GM18867 (cell line): Measurements from ENCODE around the gene OR5M3.

ENCODE experiments used
- ATAC-seq: cut with Tn5 transposase; IDR thresholded peaks from one replicate; pipeline ENCODE4 v1.9.1; 2021; ENCODE audit warnings: mild to moderate bottlenecking, moderate library complexity; ENCODE audit not compliant: unreplicated experiment

The OR5M3 gene

DNA sequence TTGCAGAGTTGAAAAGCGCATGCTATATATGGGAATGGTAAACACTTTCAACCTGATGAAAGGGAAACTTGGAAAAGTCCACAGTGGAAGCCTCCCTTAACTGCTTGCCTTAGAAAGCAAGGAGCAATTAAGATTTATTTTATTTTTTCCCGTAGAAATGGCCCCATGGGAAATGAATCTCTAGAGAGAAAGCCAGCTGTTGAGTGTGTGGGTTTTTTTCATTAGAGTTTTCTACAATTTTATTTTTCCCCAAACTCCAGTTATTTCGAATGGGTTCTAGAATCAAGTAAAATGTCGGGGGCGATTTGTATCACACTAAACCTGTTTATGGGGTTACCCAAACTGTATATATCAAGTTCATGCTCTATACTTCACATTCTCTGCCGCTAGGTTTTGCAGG, at the start of gene OR5M3:
OR5M3 (minus strand) TSS at position 101 of the 400 bp plus-strand sequence. CDS start 2,855 bp downstream, outside the sequence.
- no peak for ATAC-seq

DNA sequence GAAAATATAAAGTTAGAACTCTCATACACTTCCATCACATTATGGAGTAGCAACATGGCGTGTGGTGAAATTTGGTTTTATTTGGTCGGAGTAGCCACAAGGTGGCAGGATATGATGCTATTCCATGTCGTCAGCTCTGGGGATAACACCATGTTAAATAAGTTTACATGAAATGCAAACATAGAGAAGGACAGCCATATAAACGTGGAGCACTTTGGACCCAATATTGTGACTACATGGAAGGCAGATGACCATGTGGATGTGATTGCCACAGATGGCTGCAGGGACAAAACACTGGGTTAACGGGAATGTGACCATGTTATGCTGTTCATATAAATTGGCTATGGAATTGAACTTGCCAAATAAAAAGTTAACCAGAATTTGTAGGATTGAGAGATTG, 48.9 kb upstream of the OR5M3 start:
- ATAC-seq, result no peak

DNA sequence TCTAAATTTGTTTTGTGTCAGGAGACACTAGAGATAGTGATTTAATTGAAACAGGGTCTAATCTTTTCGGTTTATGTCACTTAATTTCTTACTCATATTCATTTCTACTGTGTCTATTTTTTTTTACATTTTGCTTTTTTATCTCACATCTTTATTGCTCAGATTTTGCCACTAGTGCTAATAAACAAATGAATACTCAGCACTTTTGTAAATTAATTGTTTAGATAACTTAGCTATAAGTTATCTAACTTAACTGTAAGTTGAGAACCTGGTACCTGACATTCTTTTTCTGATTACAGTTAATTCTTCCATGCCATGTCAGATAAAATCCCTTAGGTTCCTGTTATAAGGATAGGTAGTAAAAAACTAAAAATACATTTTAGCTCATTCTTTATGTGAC, 40.1 kb upstream of the OR5M3 start:
- no peak for ATAC-seq

DNA sequence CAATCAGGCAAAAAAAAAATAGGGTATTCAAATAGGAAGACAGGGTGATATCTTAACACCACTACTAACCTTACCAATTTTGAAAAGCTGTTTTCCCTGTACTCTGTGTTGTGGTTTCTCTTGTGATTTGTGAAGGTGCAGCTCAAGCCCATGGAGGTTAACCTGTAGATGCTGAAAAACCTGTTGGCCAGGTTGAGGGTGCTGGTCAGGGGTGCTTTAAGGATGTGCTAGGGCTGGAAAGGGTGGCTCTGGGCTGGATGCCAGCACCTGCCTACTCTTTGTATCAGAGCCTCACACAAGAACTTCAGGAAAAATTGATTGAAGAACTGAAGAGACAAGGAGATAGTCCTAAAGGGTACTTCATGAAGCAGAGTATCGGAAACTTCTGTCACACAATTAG, 36.3 kb upstream of the OR5M3 start:
- ATAC-seq, result no peak

DNA sequence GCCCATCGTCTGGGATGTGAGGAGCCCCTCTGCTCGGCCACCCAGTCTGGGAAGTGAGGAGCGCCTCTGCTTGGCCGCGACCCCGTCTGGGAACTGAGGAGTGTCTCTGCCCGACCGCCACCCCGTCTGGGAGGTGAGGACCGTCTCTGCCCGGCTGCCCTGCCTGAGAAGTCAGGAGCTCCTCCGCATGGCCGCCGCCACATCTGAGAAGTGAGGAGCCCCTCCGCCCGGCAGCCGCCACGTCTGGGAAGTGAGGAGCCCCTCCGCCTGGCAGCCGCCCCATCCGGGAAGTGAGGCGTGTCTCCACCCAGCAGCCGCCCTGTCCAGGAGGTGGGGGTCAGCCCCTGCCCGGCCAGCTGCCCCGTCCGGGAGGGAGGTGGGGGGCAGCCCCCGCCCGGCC, 23.9 kb upstream of the OR5M3 start:
- no peak for ATAC-seq

DNA sequence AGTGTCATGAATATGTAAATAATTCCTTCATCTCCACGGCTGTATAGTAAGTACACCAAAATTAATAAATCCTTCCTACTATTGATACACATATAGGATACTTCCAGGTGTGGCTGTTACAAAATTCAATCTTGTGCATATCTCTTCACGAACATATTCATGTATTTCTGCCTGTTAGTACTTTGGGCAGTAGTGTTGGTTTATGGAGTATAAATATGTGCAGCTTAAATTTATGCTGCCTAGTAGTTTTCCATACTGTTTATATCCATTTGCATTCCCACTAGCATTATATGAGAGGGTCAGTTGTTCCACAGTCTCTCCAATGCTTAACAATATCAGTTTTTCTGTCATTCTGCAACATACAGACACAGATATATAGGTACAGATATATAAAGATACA, 22.0 kb upstream of the OR5M3 start:
- ATAC-seq, result no peak

DNA sequence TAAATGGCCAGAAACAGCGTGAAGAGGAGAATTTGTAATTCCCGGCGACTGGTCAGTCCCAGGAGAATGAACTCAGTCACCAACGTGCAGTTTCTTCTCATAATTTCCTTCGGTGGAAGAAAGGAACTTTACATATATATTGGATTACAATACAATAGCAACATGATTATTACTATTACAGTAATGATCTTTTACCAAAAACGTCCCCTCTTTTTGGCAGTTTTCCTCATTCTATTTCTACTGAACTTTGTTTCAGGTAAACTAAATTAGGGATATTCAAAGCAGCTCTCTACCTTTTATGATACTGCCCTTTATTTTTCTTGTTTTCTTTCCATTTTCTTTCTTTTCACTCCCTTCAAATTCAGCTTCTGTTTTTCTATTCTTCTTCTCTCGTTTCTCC, 18.1 kb upstream of the OR5M3 start, which contains the start of gene OR5M8:
OR5M8 (minus strand) TSS at position 101 of the 400 bp plus-strand sequence; CDS start at position 101, 0 bp downstream.
- no peak for ATAC-seq

DNA sequence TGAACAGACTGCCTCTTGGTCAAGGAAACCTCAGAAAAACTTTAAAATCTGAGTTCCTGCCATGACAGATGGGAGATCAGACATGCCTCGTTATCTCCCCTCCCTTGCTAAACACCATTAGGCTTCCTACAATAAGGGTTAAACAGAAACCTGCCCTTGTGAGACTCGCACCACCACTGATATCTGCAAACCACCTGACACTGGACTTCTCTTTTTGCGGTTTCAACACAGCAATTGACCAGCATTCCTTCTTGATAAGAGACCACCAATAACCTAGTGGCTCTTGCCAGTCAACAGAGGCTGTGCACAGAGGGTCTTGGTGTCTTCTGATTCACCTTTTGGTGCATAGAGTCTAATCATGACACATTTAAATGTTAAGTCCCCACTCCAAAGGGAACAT, 13.6 kb upstream of the OR5M3 start:
- ATAC-seq, result no peak

DNA sequence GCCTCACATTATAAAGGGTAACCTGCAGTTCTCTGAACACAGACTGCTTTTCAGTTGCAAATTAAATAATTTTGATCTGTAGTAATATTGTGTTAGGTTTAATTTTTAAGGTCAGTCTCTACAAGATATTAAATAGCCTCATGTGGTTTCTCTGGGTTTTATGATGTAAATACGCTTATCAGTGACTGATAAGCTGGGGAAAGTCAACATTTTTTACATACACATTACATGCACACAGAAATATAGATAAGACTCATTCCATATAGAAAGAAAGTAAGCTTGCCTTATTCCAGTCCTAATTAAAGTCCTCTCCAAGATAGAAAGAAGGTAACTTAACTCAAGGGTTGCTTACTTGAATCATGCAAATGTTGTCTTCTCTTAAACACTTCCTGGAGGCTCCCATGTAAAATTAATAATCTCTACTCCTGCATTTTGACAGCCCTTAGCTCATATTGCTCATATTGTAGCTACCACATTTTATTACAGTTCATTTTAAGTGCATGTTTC, 1.6 kb upstream of the OR5M3 start:
- no peak for ATAC-seq

DNA sequence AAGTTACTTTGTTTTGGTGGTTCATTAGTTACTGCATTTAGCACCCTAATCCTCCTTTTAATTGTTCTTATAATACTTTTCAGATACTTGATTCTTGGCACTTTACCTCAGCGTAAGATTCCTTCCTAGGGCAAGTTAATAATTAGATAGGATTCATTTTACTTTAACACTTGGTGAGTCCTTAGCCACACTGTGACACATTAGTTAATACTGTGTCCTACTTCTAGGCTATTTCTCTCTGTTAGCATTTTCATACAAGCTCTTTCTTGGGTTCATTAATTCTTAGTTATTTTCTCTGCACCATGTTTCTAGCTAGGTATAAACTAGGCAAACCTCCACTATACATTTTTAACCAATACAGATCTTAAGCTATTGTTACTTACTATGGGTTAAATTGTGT, 16.1 kb downstream of the OR5M3 start:
- no peak for ATAC-seq

DNA sequence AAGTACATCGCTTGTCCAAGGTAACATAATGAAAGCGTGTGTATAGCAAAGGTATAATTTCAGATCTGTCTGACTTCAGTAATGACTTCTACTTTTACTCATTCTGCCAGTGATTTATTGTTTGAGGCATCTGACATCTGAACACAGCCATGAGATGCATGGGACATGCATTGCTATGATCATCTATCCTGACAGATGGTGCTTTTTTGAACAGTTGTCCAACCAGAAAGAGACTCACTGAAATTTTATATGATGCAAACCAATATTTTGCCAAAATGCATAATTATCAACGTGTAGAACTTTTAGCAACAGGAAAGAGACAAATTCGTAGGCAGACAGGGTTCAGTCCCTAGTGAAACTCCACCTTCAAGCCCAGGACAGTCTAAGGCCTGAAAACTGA, 19.6 kb downstream of the OR5M3 start:
- no peak for ATAC-seq
